Fibroblast of peridontal ligament (primary cell): ENCODE results near the gene TMEM183A.
"Not testable (repeated sequence)": the region's sequence is repeated elsewhere in the genome, so short reads cannot be mapped to it uniquely, and the experiment has no call there.

Experiments
- DNase-seq: peaks from one replicate; pipeline ENCODE4 v3.0.0-alpha.2; 2010; ENCODE audit errors: extremely low read depth

Gene TMEM183A, protein sequence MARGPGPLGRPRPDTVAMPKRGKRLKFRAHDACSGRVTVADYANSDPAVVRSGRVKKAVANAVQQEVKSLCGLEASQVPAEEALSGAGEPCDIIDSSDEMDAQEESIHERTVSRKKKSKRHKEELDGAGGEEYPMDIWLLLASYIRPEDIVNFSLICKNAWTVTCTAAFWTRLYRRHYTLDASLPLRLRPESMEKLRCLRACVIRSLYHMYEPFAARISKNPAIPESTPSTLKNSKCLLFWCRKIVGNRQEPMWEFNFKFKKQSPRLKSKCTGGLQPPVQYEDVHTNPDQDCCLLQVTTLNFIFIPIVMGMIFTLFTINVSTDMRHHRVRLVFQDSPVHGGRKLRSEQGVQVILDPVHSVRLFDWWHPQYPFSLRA

GRCh38 chr1:203006948-203007871 lies at the start of gene TMEM183A:
TMEM183A (plus strand) TSS chr1:203007374; CDS start chr1:203007466, 92 bp downstream.
- DNase-seq: peak; percentile 97

- peak; percentile 68 for DNase-seq
Observed at GRCh38 chr1:202957733-202958543, 49.2 kb upstream of the TMEM183A start, which contains the start of gene ADIPOR1. ADIPOR1 (minus strand) TSS chr1:202958312; CDS start chr1:202951070, 7,242 bp downstream.

DNA sequence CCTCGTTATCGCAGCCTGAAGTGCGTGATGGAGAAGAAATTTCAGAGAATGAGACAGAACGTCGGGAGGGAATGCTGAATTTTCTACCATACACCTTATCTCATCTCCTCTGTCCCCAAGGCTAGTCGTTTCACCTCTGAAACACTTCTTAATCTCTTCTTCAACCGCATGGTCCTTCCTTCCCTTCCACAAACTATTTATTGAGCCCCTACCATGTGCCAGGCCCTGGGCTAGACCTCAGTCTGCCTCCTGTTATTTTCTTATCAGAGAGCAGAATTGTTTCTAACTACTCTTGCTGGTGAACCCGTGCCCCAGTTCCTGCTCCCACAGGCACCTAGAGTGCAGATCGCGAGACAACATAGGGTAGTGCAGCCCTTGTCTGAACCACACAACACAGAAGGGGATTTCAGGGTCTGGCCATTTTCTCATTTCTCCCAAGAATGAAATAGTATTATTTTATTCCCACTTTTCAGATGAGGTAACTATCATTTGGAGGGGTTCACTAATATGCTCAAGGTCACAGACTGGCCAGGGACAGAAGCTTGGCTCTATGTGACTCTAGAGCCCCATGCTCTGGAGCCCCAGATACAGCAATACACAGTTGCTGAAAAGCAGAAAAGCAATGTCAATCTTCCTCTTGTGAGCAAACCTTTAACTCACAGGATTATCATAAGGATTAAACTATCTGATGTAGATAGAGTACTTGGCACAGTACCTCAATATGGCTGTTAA lies 48.5 kb upstream of the TMEM183A start:
- no peak for DNase-seq

GRCh38 chr1:202959276-202959620 lies 47.9 kb upstream of the TMEM183A start:
- DNase-seq: peak; percentile 37

GRCh38 chr1:202961220-202961880 lies 45.8 kb upstream of the TMEM183A start:
- no peak for DNase-seq

DNA sequence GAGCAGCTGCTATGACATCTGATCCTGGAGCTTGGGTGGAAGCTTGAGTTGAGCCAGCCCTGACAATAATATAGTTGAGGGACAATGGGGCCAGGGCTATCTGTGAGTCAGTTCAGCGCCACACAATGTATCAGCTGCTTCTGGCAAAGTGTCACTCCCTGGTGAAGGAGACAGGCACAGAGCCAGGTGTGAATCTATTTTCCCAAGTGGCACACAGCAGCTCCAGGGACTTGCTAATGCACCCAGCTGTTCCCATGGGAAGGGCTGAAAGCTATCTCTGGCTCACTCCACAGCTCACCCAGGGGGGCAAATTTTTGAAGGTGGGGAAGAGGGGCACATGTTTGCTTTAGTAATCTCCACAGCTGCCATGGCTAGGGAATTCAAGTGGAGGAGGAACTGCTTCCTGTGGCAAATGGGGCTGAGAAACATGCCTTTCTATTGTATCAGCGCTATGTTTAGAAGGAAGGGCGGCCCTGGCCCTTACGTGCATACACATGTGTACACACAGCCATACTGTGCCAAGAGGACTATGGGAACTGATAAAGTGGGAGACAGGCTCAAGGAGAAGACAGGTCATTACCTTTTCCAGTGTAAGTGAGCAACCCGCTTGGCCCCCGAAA lies 42.3 kb upstream of the TMEM183A start:
- DNase-seq: peak; percentile 9

DNA sequence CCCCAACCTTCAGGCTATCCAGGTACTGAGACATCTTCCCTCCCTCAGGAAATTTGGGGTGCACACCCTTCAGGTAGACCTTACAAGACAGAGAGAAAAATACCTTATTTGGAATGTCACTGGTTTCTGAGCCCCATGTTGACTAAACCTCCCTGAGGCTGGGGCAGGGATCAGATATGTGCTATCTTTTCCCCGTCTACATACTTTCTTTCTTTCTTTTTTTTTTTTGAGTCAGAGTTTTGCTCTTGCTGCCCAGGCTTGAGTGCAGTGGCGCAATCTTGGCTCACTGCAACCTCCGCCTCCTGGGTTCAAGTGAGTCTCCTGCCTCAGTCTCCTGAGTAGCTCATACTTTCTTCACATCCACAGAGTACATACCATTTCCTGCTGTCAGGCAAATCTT lies 41.8 kb upstream of the TMEM183A start:
- DNase-seq: no peak

- no peak for DNase-seq
Observed at GRCh38 chr1:202966006-202966898, 40.9 kb upstream of the TMEM183A start.

DNA sequence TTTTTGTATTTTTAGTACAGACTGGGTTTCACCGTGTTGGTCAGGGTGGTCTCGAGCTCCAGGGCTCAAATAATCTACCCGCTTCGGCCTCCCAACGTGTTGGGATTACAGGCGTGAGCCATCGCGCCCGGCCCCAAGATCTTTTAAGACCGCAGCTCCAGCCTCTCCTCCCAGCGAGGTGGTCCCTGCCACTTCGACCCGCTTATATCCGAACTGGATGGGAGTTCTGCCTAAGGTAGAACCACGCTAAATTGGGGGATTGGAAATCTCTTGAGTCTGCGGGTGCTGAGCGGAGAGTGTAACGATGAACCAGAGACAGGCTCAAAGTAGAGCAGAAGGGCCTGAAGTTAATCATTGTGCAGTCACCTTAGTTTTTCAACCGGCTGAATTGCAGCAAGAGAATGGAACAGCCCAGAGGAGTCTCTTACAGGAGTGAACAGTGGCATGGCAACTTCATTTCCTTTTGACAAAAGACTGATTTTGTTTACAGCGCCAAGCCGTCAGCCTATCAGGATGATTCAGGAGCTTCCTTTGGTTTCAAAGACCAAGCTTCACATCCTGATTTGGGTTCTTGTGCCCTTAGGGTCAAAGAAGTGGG lies 39.4 kb upstream of the TMEM183A start:
- DNase-seq: peak; percentile 5

GRCh38 chr1:202968351-202968750 lies 38.8 kb upstream of the TMEM183A start:
- no peak for DNase-seq

- DNase-seq: peak; percentile 64
Observed at GRCh38 chr1:202968895-202969295, 38.3 kb upstream of the TMEM183A start.

GRCh38 chr1:202972046-202972445 lies 35.1 kb upstream of the TMEM183A start:
- no peak for DNase-seq

GRCh38 chr1:202974856-202975255 lies 32.3 kb upstream of the TMEM183A start:
- DNase-seq: no peak

DNA sequence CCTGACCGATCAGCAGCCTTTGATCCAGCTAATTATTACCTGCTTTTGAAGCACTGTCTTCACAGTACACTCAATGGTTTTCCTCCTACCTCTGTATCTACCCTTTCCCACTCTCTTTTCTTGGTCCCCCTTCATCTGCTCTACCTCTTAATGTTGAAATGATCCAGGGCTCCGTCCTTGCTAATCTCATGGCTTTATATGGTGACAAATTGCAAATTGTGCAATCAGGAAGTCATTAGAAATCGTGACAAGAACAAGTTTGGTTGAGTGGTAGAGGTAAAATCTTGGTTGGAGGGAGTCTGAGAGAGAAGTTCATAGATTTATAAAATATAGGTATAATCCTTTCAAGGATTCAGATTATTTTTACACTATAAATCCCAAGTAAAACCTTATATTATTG lies 30.5 kb upstream of the TMEM183A start:
- no peak for DNase-seq

- DNase-seq: no peak
Observed at GRCh38 chr1:202979459-202979858, 27.7 kb upstream of the TMEM183A start.

GRCh38 chr1:202981939-202982338 lies 25.2 kb upstream of the TMEM183A start:
- no peak for DNase-seq

GRCh38 chr1:202982715-202983430 lies 24.3 kb upstream of the TMEM183A start:
- DNase-seq: no peak

- DNase-seq: not testable (repeated sequence)
Observed at GRCh38 chr1:202986120-202986519, 21.1 kb upstream of the TMEM183A start.
